GM20000 (cell line): Measurements from ENCODE around the gene NAV1.
"Not testable (repeated sequence)": the region's sequence is repeated elsewhere in the genome, so short reads cannot be mapped to it uniquely, and the experiment has no call there.

Experiments used
- DNase-seq: peaks from one replicate; pipeline ENCODE4 v3.0.0; 2012; ENCODE audit warnings: low spot score
- CTCF ChIP-seq: IDR thresholded peaks from 2 replicates; pipeline ENCODE4 v1.5.1; 2012; ENCODE audit warnings: mild to moderate bottlenecking, control low read depth; ENCODE audit errors: extremely low read depth, missing control alignments

The NAV1 gene

GRCh38 chr1:201518071-201518470, 20.9 kb upstream of the NAV1 start:
- TF ChIP-seq CTCF = no peak
- no peak for DNase-seq

- not testable (repeated sequence) for DNase-seq
Observed at GRCh38 chr1:201520046-201520575, 18.8 kb upstream of the NAV1 start.

- TF ChIP-seq CTCF = no peak
- DNase-seq = no peak
Observed at GRCh38 chr1:201525193-201525778, 13.6 kb upstream of the NAV1 start.

GRCh38 chr1:201527879-201528278, 11.0 kb upstream of the NAV1 start:
- no peak for DNase-seq
- no peak for TF ChIP-seq CTCF

DNA sequence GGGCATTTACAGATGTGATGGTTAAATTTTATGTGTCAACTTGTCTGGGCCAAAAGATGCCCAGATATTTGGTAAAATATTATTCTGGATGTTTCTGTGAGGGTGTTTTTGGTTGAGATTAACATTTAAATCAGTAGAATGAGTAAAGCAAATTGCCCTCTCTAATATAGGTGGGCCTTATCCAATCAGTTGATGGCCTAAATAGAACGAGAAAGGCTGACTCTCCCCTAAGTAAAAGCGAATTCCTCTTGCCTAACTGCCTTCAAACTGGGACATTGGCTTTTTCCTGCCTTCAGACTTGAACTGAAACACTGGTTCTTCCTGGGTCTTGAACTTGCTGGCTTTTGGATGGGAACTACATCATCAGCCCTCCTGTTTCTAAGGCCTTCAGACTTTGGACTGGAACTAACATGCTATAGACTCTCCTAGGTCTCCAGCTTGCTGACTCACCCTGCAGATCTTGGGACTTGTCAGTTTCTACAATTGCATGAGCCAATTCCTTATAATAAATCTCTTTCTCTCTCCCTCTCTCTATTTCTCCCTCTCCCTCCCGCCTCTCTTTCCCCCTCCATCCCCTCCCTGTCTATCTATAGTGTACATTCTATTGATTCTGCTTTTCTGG, 10.2 kb upstream of the NAV1 start:
- no peak for TF ChIP-seq CTCF
- no peak for DNase-seq

- peak; percentile 73 for TF ChIP-seq CTCF
- DNase-seq = peak; percentile 75
Observed at GRCh38 chr1:201530741-201531531, 8.0 kb upstream of the NAV1 start.

DNA sequence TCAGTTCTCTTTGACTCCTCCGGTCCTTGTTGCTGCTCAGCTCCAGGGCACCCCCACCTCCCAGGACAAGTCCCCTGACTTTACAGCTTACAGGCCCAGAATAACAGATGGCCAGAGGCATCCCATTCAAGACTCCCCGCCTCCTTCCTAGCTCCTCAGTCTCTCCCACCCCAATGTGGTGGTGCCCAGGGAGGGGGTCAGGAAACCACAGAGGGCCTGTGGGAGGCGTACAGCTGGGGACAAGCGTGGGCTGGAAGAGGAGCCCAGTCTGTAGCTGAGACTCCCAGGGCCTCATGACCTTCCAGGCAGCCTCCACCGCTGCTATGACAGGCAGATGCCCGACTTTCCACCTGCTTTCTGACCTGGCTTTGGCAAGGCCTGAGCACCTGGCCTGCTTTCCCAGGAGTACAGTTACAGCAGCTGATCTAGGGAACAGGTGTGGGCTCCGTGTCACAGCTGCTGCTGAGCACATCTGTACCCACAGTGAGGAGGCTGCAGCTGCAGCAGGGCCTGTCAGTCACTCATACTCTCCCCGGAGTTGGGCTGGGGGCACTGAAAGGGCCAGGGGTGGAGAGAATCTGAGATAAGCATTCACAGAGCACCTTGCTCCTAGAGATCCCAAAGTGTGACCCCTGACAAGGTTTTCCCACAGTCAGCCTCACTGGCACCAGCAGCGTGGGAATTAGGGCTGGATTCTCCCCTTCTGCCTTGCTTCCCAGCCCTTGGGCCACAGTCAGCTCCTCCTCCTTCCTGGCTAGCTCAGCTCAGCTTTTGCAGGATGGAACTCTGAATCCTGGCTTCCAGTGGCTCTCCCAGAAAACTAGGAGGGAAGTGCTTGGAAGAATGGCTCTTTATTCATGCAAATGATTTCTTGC, 7.1 kb upstream of the NAV1 start:
- peak; percentile 11 for DNase-seq
- TF ChIP-seq CTCF = no peak
